Motor neuron (in vitro differentiated cells): ENCODE measurements around the gene SORCS1. TPM values are rescaled to one million over a fixed set of nuclear protein-coding genes. Genes with fewer than 3 reads are reported as not detected.

Source experiments
- ATAC-seq, 8 experiments: fragments of 200-7000 bp; cut with Tn5 transposase; replicated peaks in 6 of 8; 2 replicates each; pipeline ENCODE4 v1.8.0; 2021; ENCODE audit warnings: mild to moderate bottlenecking in 8 of 8, moderate library complexity in 8 of 8
- H3K27ac ChIP-seq, 2 donors: fragments of 250-450 bp; sonication (Bioruptor Pico); 2 replicates each; pipeline ENCODE4 v1.9.0; 2021; ENCODE audit warnings: antibody characterized with exemption in 2 of 2, mild to moderate bottlenecking in 2 of 2, moderate library complexity in 1 of 2
- H3K4me1 ChIP-seq, 2 donors: fragments of 250-450 bp; sonication (Bioruptor Pico); replicated peaks in 1 of 2; 2 replicates each; pipeline ENCODE4 v1.6.1; 2021; ENCODE audit warnings: antibody characterized with exemption in 2 of 2, mild to moderate bottlenecking in 2 of 2, moderate library complexity in 1 of 2
- H3K4me3 ChIP-seq, 5 donors: fragments of 250-450 bp; sonication (Bioruptor Pico); 2 replicates each; pipeline ENCODE4 v1.9.0; 2021; ENCODE audit warnings: antibody characterized with exemption in 5 of 5, mild to moderate bottlenecking in 5 of 5, moderate library complexity in 4 of 5
- WGBS, 10 experiments: fragments of 450-650 bp; shearing (Covaris generic); methylation state at CpG; one replicate each; pipeline ENCODE4 v1.0.0; 2022; 5-methylcytosine and 5-hydroxymethylcytosine counted together
- in situ Hi-C, 9 experiments: fragments of 400-800 bp; cut with MboI; loops; one replicate each; pipeline ENCODE4 v1.15.0; 2021; ENCODE audit warnings: low sequenced_read_pairs in 9 of 9, low pct_unique_long_range_greater_than_20kb in 2 of 9; ENCODE audit not compliant: unreplicated experiment in 9 of 9
- total RNA-seq, 8 experiments: library from RNA; unstranded; fragments of 300-600 nt; gene quantifications; 2 replicates each; pipeline versions ENCODE4 v1.2.3 to v1.2.4, GENCODE V29; 2022

SORCS1 gene
- total RNA-seq, 8 experiments from 2014 or later: 0.27 to 17.0 (median 11.0) TPM

DNA sequence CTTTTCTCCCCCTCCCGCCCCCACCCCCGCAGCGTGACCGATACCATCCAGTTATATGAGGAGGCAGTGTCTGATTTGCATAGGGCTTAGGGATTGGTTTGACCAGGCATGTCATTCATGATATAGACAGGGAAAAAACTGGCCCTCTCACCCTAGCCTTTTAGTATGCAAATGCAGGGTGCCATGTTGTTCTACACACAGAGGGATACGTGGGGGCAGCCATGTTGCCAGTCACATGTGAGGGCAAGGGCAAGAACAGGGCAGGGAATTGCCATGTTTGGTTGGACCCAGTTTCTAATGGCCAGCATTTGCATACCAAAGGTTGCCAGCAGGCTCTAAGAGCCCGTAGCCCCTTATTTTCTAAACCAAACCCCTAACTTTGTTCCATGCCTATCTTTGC is 552.1 kb downstream of the SORCS1 start:
- Histone ChIP-seq H3K27ac (no peak overlapping the region), H3K4me1 (no peaks in the 10 kb centered on the region), H3K4me3 (no peak overlapping the region)
- no peak for ATAC-seq
- in situ Hi-C loops: no loop called here
- WGBS, 10 experiments: 40 to 92% (median 79%) methylated on average over 1 to 2 of the region's 6 CpGs; no CpG with 5 or more reads in 6 of the 10 experiments

DNA sequence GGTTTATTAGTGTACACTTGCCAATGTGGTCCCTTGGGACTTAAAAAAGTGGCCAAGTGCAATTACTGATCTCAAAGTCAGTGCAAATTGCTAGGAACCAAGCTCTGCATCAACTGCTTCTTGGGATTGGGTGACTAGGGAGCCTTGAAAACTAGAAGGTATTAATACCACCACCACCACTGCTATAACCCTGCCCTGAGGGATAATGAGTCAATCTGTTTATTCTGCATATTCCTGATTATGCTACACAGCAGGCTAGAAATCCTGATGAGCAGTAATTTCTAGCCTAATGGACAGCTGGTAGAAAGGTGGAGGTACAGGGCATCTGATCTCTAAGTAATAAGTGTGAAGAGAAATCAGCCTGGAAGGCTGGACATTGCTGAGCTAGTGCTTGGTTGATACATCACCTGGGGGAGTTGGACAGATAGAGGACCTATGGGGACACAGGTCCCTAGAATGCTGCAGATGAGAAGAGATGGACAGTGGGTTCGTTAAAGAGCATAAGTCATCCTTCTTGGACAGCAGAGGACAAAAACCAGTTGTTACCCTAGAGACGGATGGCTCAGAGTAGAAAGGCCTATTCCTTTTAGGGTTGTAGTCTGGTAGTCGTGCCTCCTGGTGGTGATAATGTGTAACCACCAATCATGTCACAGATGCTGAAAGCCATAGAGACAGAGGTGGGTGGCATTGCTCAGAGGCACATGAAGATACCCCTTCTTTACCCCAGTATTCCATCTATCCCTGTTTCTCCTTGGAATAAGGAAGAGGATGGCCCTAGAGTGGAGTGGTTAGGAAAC is 554.8 kb downstream of the SORCS1 start:
- 0 to 100% (median 60%) methylated on average over 1 to 3 of the region's 3 CpGs; no CpG with 5 or more reads in 3 of the 10 experiments for WGBS, 10 experiments
- H3K4me1 ChIP-seq: no peaks in the 10 kb centered on the region
- in situ Hi-C loops: no loop called here
- H3K4me3 ChIP-seq: no peak overlapping the region
- ATAC-seq: peak in 2 of 8 experiments; percentile 64 to 81
- no peak overlapping the region for H3K27ac ChIP-seq

DNA sequence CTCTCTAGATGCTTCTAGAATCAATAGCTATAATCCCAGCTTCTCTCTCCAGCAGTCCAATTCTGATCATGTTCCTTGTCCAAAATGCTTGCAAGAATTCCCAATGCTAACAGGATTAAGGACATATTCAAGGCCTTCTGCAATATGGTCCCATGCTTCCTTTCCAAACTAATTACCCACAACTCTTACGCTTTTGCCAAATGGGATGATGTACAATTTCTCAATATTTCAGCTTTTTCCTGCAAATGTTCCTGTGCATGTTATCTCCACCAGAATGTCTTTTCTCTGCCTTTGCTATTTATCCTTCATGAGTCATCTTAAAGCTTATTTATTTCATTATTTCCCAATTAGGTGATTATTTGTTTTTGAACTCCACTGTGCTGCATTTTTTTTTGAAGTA is 556.4 kb downstream of the SORCS1 start:
- in situ Hi-C loops: no loop called here
- H3K4me3 ChIP-seq: no peak overlapping the region
- ATAC-seq: no peak
- H3K27ac ChIP-seq: no peak overlapping the region
- WGBS, 10 experiments: 33 to 100% (median 86%) methylated on average over 1 of the region's 1 CpG; no CpG with 5 or more reads in 1 of the 10 experiments
- H3K4me1 ChIP-seq: no peaks in the 10 kb centered on the region

DNA sequence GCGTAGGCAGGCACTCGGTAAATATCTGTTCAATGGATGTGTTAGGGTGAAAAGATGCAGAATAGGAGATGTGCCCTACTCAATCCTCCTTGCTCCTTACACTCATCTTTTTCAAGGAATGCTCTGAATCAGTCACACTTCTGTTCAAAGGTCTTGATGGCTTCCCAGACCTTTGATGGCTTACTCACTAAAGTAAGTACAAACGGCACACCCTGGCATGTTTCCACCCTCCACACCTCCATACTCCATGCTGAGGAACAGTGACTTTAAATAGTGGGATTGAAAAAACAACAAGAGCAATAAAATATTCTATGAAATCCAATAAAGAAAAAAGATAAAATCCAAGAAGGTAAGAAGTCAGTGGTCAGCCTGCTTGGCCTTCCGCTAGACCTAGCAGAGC is 569.2 kb downstream of the SORCS1 start:
- Histone ChIP-seq H3K4me1 (no peaks in the 10 kb centered on the region), H3K27ac (no peak overlapping the region), H3K4me3 (no peak overlapping the region)
- WGBS, 10 experiments: 0 to 100% (median 79%) methylated on average over 1 to 3 of the region's 4 CpGs; no CpG with 5 or more reads in 2 of the 10 experiments
- in situ Hi-C loops: no loop called here
- no peak for ATAC-seq

DNA sequence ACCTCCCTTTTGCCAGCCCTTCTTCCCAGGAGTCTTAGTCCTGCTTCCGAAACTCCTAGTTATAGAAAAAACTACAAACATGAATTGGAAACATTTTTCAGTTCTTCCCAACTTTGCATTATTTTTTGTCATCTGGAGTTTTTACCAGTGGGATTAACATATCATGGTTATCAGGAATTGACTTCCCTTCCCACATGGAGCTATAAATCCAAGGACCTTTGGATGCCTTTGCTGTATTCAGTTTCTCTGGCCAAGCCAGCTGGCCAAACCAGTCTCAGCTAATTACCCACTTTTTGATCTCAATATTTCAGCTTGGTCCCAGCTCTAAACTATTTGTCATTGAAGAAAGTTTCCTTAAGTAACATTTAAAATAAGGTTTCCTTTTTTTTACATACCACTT is 570.6 kb downstream of the SORCS1 start:
- Histone ChIP-seq H3K27ac (no peak overlapping the region), H3K4me1 (peaks cover 0 to under 1% of the 10 kb centered on the region in 2 donors), H3K4me3 (no peak overlapping the region)
- 0 to 100% (median 91%) methylated on average over 1 of the region's 1 CpG; no CpG with 5 or more reads in 2 of the 10 experiments for WGBS, 10 experiments
- in situ Hi-C loops: no loop called here
- ATAC-seq: no peak

DNA sequence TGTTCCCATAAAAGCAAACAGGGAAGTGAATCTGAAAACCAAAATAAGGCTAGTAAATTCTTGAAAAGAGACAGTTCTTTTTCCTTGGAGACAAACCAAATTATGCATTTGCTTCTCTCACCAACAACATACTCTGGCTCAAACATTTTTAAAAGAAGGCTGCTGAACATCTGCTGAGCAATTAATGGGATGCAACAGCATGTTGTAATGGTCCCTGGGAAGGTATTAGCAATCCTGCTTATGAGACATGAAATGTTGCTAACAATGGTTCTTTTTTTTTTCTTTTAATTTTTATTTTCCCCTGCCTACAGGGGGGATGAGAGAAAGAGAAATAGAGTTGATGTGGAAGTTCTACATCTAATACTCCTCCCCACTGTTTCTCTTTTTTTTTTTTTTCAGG is 572.1 kb downstream of the SORCS1 start:
- peaks cover 0 to 15% of the 10 kb centered on the region in 2 donors for H3K4me1 ChIP-seq
- no peak overlapping the region for H3K4me3 ChIP-seq
- in situ Hi-C loops: no loop called here
- no peak overlapping the region for H3K27ac ChIP-seq
- ATAC-seq: no peak

DNA sequence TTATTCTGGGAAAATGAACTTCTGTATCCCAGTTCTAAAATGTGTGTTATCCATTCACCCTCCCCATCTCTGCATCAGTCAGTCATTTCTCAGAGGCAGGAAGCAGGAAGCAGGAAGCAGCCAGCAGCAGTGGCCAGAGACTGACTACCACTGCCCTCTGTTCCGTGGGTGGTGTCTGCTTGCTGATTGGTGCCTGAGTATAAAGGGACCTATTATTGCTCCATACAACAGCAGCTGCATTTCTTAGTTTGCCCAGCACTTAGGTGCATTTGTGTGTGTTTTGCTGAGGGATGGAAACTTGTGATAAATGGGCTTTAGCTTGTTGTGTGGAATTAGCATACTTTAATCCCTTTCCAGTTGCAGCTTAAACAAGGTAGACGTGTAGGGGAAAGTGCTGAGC is 582.2 kb downstream of the SORCS1 start:
- peak; percentile 58 to 97 (median 90) for ATAC-seq
- Histone ChIP-seq H3K4me1 (peaks cover 2 to 3% of the 10 kb centered on the region in 2 donors), H3K4me3 (no peak overlapping the region), H3K27ac (no peak overlapping the region)
- WGBS, 10 experiments: 0 to 93% (median 55%) methylated on average over 1 to 2 of the region's 2 CpGs; no CpG with 5 or more reads in 3 of the 10 experiments
- in situ Hi-C loops: no loop called here

DNA sequence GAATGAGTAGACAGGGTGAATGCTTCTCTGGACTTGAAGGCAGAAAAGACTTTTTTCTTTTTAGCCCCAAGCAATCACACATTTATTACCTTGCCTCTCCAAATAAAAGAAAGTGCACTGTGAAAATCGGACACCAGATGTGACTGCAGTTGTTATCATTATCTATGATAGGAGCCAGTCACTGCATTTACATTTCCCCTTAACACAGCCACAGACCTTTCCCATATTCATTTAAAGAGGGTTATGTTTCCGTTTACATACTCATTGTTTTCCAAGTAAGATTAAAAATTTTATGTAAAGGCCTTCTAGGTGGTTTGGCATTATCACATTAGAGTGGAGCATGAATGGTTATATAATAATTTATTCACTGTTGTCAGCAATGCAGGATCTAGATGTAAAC is 586.8 kb downstream of the SORCS1 start:
- in situ Hi-C loops: no loop called here
- no peak overlapping the region for H3K4me3 ChIP-seq
- ATAC-seq: peak in 1 of 8 experiments; percentile 35
- no peak overlapping the region for H3K27ac ChIP-seq
- 18 to 100% (median 67%) methylated on average over 1 to 2 of the region's 2 CpGs; no CpG with 5 or more reads in 4 of the 10 experiments for WGBS, 10 experiments
- H3K4me1 ChIP-seq: peaks cover 2 to 3% of the 10 kb centered on the region in 2 donors

DNA sequence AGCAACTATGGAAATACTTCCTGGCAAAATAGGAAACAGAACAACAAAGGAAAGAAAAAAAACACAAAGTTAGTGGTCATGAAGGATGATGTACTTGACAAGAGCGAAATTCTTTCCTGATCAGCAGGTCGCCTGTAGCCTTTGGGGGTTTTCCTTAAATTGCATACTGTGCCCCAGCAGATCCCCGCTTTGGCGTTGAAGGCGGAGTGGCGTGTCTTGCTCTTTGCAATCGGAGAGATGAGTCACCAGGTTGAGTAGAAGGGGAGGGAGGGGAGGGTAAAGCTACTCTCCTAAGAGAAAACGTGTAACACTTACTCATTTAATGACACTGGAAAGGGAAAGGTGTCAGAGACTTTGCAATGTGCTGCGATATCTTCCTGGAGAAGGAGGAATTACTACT is 587.2 kb downstream of the SORCS1 start:
- in situ Hi-C loops: no loop called here
- peak in 2 of 8 experiments; percentile 29 to 31 for ATAC-seq
- Histone ChIP-seq H3K4me3 (no peak overlapping the region), H3K27ac (no peak overlapping the region), H3K4me1 (peaks cover 2% of the 10 kb centered on the region in 2 donors)
- 20 to 80% (median 46%) methylated on average over 1 to 9 of the region's 9 CpGs; no CpG with 5 or more reads in 1 of the 10 experiments for WGBS, 10 experiments

DNA sequence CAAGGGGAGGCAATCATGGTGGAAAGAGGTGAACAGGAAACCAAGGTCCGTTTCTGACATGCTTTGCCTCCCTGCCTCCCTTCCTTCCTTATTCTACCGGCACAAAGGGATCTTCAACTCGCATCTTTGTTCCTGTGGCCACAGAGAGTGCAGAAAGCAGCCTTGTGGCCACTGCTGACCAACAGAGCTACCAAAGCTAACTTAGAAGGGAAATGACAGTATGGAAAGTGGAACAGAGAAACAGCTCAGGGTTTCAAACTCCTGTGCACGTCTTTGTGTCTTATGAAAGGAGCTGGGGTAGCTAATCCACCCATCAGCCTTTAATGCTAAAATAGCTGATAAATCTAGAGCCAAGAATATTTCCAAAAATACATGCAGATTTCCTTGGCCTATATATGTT is 588.0 kb downstream of the SORCS1 start:
- 0 to 100% (median 74%) methylated on average over 1 to 4 of the region's 4 CpGs; no CpG with 5 or more reads in 2 of the 10 experiments for WGBS, 10 experiments
- ATAC-seq: no peak
- no peak overlapping the region for H3K27ac ChIP-seq
- in situ Hi-C loops: no loop called here
- no peak overlapping the region for H3K4me3 ChIP-seq
- no peaks in the 10 kb centered on the region for H3K4me1 ChIP-seq

DNA sequence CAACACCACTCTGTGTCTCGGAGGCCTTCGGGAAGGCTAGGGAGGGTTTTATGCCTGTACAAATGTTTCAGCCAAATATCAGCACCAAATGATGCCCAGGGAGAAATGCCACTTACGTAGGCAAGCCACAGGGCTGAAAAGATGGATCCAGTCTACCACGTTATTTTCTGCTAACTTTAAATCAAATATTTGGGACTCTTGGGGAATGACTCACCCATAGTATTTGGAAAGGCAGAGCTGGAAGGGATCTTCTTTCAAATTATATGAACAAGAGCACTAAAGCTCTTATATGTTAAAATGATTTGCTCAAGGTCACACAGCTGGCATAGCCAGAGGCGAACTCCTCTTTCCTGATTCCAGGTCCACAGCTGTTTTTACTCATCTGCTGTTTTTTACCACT is 591.4 kb downstream of the SORCS1 start:
- WGBS, 10 experiments: 19 to 100% (median 82%) methylated on average over 1 to 5 of the region's 5 CpGs; no CpG with 5 or more reads in 1 of the 10 experiments
- peak in 1 of 8 experiments; percentile 37 for ATAC-seq

DNA sequence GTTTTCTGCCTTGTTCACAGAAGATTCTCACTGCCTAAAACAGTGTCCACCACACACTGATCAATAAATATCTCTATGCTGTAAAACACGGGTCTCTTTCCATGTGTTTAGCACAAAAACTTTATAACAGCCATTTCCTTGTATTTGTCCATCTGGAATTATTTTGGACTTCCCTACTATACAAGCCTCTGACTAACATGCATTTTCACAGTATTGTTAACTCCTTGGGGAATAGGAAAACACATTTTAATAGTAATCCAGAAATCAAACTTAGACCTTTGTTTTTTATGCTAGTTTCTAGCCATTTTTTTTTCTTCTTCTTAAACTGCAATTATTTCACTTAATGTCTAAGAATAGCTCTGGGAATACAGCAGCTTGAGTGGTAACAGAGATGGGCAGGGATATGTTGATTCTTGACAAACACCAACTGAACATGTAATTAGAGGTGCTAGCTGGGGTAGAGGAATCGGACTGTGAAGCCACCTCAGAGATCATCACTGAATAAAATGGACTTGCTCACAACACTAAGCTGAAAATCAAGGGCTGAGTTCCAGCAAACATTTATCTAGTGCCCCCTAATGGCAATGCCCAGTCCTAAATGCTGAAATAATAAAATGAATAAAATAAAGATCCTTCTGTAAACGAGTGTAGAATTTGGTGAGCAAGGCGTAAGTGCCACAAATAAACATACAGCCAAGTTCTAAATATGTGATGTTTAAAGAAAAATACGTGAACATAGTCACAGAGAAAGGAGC is 593.1 kb downstream of the SORCS1 start:
- H3K27ac ChIP-seq: no peak overlapping the region
- in situ Hi-C loops: no loop called here
- H3K4me3 ChIP-seq: no peak overlapping the region
- ATAC-seq: peak in 7 of 8 experiments; percentile 43 to 77 (median 53)
- WGBS, 10 experiments: 0 to 75% (median 58%) methylated on average over 1 to 4 of the region's 5 CpGs
- peaks cover 0 to 2% of the 10 kb centered on the region in 2 donors for H3K4me1 ChIP-seq

More for the DNA sequence above, 591.4 kb downstream of the SORCS1 start:
- Histone ChIP-seq H3K4me1 (peaks cover 0 to 2% of the 10 kb centered on the region in 2 donors), H3K27ac (no peak overlapping the region), H3K4me3 (no peak overlapping the region)
- in situ Hi-C loops: no loop called here

DNA sequence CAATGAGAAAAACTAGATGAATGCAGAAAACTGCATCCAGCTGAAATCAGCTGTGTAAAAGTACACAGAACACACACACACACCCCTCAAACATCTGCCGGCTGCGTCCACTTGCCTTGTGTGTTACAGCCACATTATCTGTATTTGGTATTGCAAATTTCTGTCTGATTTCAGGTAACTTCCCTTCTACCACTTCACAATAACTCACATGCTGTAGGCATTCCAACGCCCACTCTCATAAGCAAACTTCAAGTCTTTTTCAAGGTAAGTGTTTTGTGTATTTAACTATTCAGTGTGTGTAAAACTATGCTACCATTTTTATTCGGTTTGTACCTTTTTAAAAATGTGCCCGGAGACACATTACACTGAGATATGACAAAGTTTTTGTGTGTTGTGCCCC is 594.2 kb downstream of the SORCS1 start:
- ATAC-seq: no peak
- H3K4me3 ChIP-seq: no peak overlapping the region
- 57 to 100% (median 75%) methylated on average over 2 to 4 of the region's 5 CpGs; no CpG with 5 or more reads in 1 of the 10 experiments for WGBS, 10 experiments
- H3K4me1 ChIP-seq: peaks cover 0 to 2% of the 10 kb centered on the region in 2 donors
- H3K27ac ChIP-seq: no peak overlapping the region
- in situ Hi-C loops: no loop called here
